Loucy (cell line): Measurements from ENCODE around the gene ASXL3.

Source experiments
- H2AFZ ChIP-seq: fragments of 200-600 bp; sonication (generic); 2 replicates; pipeline ENCODE4 v1.6.0; 2016; ENCODE audit warnings: antibody characterized with exemption, mild to moderate bottlenecking, low read length, moderate library complexity
- H3F3A ChIP-seq: fragments of 200-600 bp; 2 replicates; pipeline ENCODE4 v1.6.0; 2016; ENCODE audit warnings: antibody characterized with exemption, low read depth, mild to moderate bottlenecking
- H3K27me3 ChIP-seq: fragments of 200-600 bp; sonication (generic); 2 replicates; pipeline ENCODE4 v1.6.1; 2014; ENCODE audit warnings: low read length, mild to moderate bottlenecking; ENCODE audit not compliant: insufficient read depth, poor library complexity, severe bottlenecking
- H3K36me3 ChIP-seq: fragments of 200-600 bp; sonication (generic); 2 replicates; pipeline ENCODE4 v1.6.1; 2016; ENCODE audit warnings: low read length; ENCODE audit not compliant: insufficient read depth
- H3K4me1 ChIP-seq: fragments of 200-600 bp; sonication (generic); 2 replicates; pipeline ENCODE4 v1.5.1; 2014; ENCODE audit warnings: low read length, mild to moderate bottlenecking; ENCODE audit not compliant: insufficient read depth, poor library complexity, severe bottlenecking
- H3K4me2 ChIP-seq: fragments of 200-600 bp; sonication (generic); 2 replicates; pipeline ENCODE4 v1.6.0; 2014; ENCODE audit warnings: antibody characterized with exemption, low read length, low read depth, mild to moderate bottlenecking; ENCODE audit not compliant: poor library complexity, severe bottlenecking
- H3K4me3 ChIP-seq: fragments of 200-600 bp; sonication (generic); 2 replicates; pipeline ENCODE4 v1.5.1; 2014; ENCODE audit warnings: low read length, mild to moderate bottlenecking, mixed read lengths; ENCODE audit not compliant: poor library complexity, severe bottlenecking
- H3K79me2 ChIP-seq: fragments of 200-600 bp; sonication (generic); 2 replicates; pipeline ENCODE4 v1.6.1; 2014; ENCODE audit warnings: low read length; ENCODE audit not compliant: insufficient read depth
- H3K9ac ChIP-seq: fragments of 200-600 bp; sonication (generic); 2 replicates; pipeline ENCODE4 v1.6.0; 2014; ENCODE audit warnings: mild to moderate bottlenecking, low read depth, low read length, moderate library complexity; ENCODE audit not compliant: poor library complexity, severe bottlenecking
- H3K9me2 ChIP-seq: fragments of 200-600 bp; sonication (generic); replicated peaks from 2 replicates; pipeline ENCODE4 v1.6.1; 2016; ENCODE audit warnings: low read depth, low read length, mixed read lengths
- H3K9me3 ChIP-seq: fragments of 200-600 bp; sonication (generic); 2 replicates; pipeline ENCODE4 v1.6.1; 2014; ENCODE audit warnings: mild to moderate bottlenecking, antibody characterized with exemption, low read length, low read depth; ENCODE audit not compliant: insufficient read depth
- H4K20me1 ChIP-seq: fragments of 200-600 bp; sonication (generic); 2 replicates; pipeline ENCODE4 v1.6.0; 2014; ENCODE audit warnings: antibody characterized with exemption, low read length, mild to moderate bottlenecking; ENCODE audit not compliant: insufficient read depth, poor library complexity, severe bottlenecking
- EZH2phosphoT487 ChIP-seq: fragments of 200-600 bp; IDR thresholded peaks from 2 replicates; pipeline ENCODE4 v1.6.1; 2018; ENCODE audit warnings: antibody characterized with exemption, mild to moderate bottlenecking, moderate library complexity, borderline replicate concordance
- TF ChIP-seq, protein P1 (sequence below): fragments of 200-600 bp; sonication (generic); conservative IDR thresholded peaks from 2 replicates; pipeline ENCODE4 v1.5.1; 2014; ENCODE audit warnings: mild to moderate bottlenecking, antibody characterized with exemption, low read length

The ASXL3 gene

DNA sequence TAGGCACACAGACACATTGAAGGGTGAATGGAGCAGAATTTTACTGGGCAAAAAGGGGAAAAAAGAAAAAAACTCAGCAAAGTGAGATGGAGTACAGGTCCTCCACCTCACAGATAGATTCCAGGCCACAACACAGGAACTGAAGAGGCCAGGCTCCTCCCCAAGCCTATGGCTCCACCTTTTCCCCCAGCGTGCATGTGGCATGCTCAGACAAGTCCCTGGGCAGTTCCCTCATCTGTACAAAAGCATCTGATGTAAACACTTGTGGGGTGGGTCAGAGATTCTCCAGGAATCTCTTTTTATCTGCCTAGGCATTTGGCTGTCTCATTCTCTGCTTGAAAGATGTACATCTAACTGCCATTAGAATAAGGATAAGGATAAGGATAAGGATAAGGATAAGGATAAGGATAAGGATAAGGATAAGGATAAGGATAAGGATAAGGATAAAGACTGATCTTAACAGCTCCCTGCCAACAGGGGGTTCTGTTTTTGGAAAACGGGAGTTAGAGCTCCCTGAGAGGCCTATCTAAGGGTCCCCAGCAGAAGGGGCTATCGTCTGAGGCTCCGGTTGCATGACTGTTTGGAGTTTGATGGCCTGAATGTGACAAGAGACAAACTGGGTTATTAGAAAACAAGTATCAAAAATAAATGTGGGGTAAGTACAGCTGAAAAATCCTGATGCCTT, 17.2 kb upstream of the ASXL3 start:
- H3K9ac ChIP-seq = peak overlapping the region; percentile 48
- no peaks in the 10 kb centered on the region for H3K36me3 ChIP-seq
- no peaks in the 10 kb centered on the region for H4K20me1 ChIP-seq
- no peak for TF ChIP-seq EZH2phosphoT487
- TF ChIP-seq, protein P1, sequence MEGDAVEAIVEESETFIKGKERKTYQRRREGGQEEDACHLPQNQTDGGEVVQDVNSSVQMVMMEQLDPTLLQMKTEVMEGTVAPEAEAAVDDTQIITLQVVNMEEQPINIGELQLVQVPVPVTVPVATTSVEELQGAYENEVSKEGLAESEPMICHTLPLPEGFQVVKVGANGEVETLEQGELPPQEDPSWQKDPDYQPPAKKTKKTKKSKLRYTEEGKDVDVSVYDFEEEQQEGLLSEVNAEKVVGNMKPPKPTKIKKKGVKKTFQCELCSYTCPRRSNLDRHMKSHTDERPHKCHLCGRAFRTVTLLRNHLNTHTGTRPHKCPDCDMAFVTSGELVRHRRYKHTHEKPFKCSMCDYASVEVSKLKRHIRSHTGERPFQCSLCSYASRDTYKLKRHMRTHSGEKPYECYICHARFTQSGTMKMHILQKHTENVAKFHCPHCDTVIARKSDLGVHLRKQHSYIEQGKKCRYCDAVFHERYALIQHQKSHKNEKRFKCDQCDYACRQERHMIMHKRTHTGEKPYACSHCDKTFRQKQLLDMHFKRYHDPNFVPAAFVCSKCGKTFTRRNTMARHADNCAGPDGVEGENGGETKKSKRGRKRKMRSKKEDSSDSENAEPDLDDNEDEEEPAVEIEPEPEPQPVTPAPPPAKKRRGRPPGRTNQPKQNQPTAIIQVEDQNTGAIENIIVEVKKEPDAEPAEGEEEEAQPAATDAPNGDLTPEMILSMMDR = no peak
- H3K27me3 ChIP-seq = no peaks in the 10 kb centered on the region
- peak overlapping the region; percentile 34 for H3K4me2 ChIP-seq
- peaks cover 10% of the 10 kb centered on the region for H3K4me1 ChIP-seq
- peak overlapping the region; percentile 96 for H2AFZ ChIP-seq
- H3K4me3 ChIP-seq = no peak overlapping the region
- no peaks in the 10 kb centered on the region for H3K9me2 ChIP-seq
- H3K79me2 ChIP-seq = no peaks in the 10 kb centered on the region
- H3K9me3 ChIP-seq = no peaks in the 10 kb centered on the region
- no peaks in the 10 kb centered on the region for H3F3A ChIP-seq

DNA sequence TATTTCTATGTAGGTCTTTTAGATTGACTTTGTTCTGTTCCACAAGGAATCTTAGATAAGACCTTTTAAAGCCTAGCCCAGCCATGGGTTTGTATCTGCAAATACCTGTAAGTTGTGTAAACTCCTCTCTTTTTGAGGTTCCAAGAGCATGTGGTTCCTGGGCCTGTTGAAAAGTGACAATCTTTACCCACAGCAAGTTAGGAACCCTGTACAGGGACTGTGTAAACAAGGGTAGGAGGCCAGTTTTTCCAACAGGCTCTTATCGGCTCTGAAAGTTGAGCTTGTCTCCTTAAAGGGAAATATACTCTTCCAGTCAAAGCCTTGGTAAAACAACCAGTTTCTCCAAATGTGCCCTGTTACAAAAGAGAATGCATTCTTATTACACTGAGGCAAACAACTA, 15.3 kb upstream of the ASXL3 start:
- H3K36me3 ChIP-seq = no peaks in the 10 kb centered on the region
- no peaks in the 10 kb centered on the region for H3K9me2 ChIP-seq
- H3K9me3 ChIP-seq = peaks cover 7% of the 10 kb centered on the region
- H3F3A ChIP-seq = no peaks in the 10 kb centered on the region
- H3K9ac ChIP-seq = no peak overlapping the region
- H3K4me2 ChIP-seq = no peak overlapping the region
- H3K79me2 ChIP-seq = no peaks in the 10 kb centered on the region
- peaks cover 10% of the 10 kb centered on the region for H3K4me1 ChIP-seq
- no peaks in the 10 kb centered on the region for H4K20me1 ChIP-seq
- H2AFZ ChIP-seq = no peak overlapping the region
- no peak overlapping the region for H3K4me3 ChIP-seq
- H3K27me3 ChIP-seq = no peaks in the 10 kb centered on the region
- no peak for TF ChIP-seq EZH2phosphoT487
- TF ChIP-seq, protein P1 = no peak

DNA sequence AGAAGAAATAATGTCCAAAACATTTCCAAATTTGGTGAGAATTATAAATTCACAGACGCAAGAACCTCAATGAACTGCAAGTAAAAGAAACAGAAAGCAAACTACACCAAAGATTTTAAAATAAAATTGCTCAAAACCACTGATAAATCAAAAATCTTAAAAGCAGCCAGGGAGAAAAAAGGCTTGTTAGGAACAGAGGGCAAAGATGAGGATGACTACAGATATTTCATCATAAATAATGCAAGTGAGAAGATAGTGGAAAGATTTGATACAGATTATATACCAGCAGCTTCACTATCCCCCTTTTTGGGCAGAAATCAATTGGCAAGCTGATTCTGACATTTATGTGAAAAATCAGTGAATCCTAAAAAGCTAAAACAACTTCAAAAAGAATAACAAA, 10.3 kb upstream of the ASXL3 start:
- no peaks in the 10 kb centered on the region for H3K79me2 ChIP-seq
- no peak overlapping the region for H3K9ac ChIP-seq
- H3F3A ChIP-seq = no peaks in the 10 kb centered on the region
- H3K4me3 ChIP-seq = no peak overlapping the region
- no peaks in the 10 kb centered on the region for H3K36me3 ChIP-seq
- TF ChIP-seq EZH2phosphoT487 = no peak
- TF ChIP-seq, protein P1 = no peak
- no peaks in the 10 kb centered on the region for H3K4me1 ChIP-seq
- peaks cover 7% of the 10 kb centered on the region for H3K9me3 ChIP-seq
- no peak overlapping the region for H2AFZ ChIP-seq
- H3K4me2 ChIP-seq = no peak overlapping the region
- H3K9me2 ChIP-seq = no peaks in the 10 kb centered on the region
- H4K20me1 ChIP-seq = no peaks in the 10 kb centered on the region
- H3K27me3 ChIP-seq = no peaks in the 10 kb centered on the region
